HG03103 (cell line): ENCODE results near the gene PCNX4.
"Not testable (repeated sequence)": the region's sequence is repeated elsewhere in the genome, so short reads cannot be mapped to it uniquely, and the experiment has no call there.

Experiments
- ATAC-seq: cut with Tn5 transposase; IDR thresholded peaks from one replicate; pipeline ENCODE4 v1.9.1; 2021; ENCODE audit warnings: low read depth; ENCODE audit not compliant: unreplicated experiment

PCNX4 gene

GRCh38 chr14:60091550-60092525, at the start of gene PCNX4:
Gene PCNX4 (plus strand): TSS chr14:60091923. CDS start chr14:60107639, 15,716 bp downstream.
- peak; percentile 94 for ATAC-seq

- not testable (repeated sequence) for ATAC-seq
Observed at GRCh38 chr14:60047976-60048375, 43.7 kb upstream of the PCNX4 start.

- no peak for ATAC-seq
Observed at GRCh38 chr14:60051721-60052221, 40.0 kb upstream of the PCNX4 start.

GRCh38 chr14:60058087-60058486, 33.6 kb upstream of the PCNX4 start:
- ATAC-seq, result no peak

- ATAC-seq, result no peak
Observed at GRCh38 chr14:60061371-60061770, 30.4 kb upstream of the PCNX4 start.

GRCh38 chr14:60064491-60065072, 27.1 kb upstream of the PCNX4 start:
- no peak for ATAC-seq

GRCh38 chr14:60067882-60068281, 23.8 kb upstream of the PCNX4 start:
- ATAC-seq, result no peak

GRCh38 chr14:60079723-60080122, 12.0 kb upstream of the PCNX4 start:
- ATAC-seq, result no peak

GRCh38 chr14:60085085-60085484, 6.6 kb upstream of the PCNX4 start:
- ATAC-seq, result no peak

- ATAC-seq, result no peak
Observed at GRCh38 chr14:60085693-60086092, 6.0 kb upstream of the PCNX4 start.

- ATAC-seq, result no peak
Observed at GRCh38 chr14:60087668-60088067, 4.1 kb upstream of the PCNX4 start.

- ATAC-seq, result no peak
Observed at GRCh38 chr14:60089221-60089620, 2.5 kb upstream of the PCNX4 start.

- no peak for ATAC-seq
Observed at GRCh38 chr14:60090864-60091519, 731 bp upstream of the PCNX4 start.

- ATAC-seq, result no peak
Observed at GRCh38 chr14:60092526-60092920, 800 bp downstream of the PCNX4 start.

- ATAC-seq, result no peak
Observed at GRCh38 chr14:60093080-60093479, 1.4 kb downstream of the PCNX4 start.

GRCh38 chr14:60093606-60094005, 1.9 kb downstream of the PCNX4 start:
- ATAC-seq, result no peak

- ATAC-seq, result no peak
Observed at GRCh38 chr14:60094306-60094897, 2.7 kb downstream of the PCNX4 start.

GRCh38 chr14:60095231-60095630, 3.5 kb downstream of the PCNX4 start:
- ATAC-seq, result no peak

- no peak for ATAC-seq
Observed at GRCh38 chr14:60095781-60096450, 4.2 kb downstream of the PCNX4 start.

- ATAC-seq, result no peak
Observed at GRCh38 chr14:60097974-60098373, 6.3 kb downstream of the PCNX4 start.
